ENCODE measurements around the gene IMMP2L.
A peak's percentile ranks its signal among the peaks of the same experiment; 100 is the strongest.

Gene IMMP2L

DNA sequence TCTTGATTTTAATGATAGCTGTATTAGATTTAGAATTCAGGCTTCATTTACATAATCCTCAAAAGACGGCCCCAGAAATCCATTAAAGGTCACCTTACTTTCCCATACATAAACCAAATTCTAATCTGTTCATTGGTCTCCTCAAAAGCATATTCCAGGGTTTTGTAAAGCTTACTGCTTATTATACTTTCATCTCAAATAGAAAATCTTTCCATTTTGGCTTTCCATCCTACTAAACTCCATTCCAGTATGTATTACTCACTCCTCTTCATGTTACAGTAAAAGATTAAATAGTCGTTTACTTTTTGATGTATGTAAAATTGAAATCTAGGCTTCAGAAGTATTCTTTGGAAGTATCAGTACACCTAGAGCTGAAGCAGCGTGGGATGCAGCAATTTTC is 614.9 kb downstream of the IMMP2L start:
- in situ Hi-C loops (cut with HindIII; ENCODE audit: low sequenced_read_pairs) = no loop called here
- no peak overlapping the region for H3K4me3 ChIP-seq (ENCODE audit: low read depth, low read length)
- TF ChIP-seq, protein P1, sequence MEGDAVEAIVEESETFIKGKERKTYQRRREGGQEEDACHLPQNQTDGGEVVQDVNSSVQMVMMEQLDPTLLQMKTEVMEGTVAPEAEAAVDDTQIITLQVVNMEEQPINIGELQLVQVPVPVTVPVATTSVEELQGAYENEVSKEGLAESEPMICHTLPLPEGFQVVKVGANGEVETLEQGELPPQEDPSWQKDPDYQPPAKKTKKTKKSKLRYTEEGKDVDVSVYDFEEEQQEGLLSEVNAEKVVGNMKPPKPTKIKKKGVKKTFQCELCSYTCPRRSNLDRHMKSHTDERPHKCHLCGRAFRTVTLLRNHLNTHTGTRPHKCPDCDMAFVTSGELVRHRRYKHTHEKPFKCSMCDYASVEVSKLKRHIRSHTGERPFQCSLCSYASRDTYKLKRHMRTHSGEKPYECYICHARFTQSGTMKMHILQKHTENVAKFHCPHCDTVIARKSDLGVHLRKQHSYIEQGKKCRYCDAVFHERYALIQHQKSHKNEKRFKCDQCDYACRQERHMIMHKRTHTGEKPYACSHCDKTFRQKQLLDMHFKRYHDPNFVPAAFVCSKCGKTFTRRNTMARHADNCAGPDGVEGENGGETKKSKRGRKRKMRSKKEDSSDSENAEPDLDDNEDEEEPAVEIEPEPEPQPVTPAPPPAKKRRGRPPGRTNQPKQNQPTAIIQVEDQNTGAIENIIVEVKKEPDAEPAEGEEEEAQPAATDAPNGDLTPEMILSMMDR (IDR thresholded peaks at IDR 0.05; ENCODE audit: low read depth, low read length) = no peak
- DNase-seq (ENCODE audit: low read depth, low spot score) = no peak

DNA sequence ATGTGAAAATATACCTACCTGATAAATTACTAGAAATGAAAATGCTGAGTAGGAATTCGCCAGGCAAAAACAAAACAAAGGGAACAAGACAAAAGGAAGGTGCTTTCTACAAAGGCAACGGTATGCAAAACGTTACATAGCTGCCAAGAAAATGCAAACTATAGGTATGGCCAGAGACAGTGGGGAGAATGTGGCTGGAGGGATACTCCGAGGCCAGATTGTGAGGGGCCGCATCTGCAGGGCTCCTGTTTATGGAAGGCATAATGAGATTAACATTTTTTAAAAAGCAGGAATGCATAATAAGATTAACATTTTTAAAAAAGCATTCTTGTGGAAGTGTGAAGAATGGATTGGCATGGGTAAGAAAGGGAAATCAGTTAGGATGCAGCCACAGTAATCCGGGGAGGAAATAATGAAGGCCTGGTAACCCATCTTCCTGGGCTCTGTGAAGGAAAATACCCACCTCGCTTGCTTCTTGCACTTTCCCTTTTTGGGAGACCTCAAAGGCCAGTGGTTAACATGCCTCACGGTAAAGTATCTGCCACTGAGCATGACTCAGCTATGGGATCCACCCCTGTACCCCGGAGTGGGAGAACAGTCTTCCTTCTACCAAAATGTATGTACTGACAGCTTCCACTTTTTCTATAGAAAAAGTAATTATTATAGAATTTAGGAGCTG is 617.2 kb downstream of the IMMP2L start:
- TF ChIP-seq, protein P1 (IDR thresholded peaks at IDR 0.05; ENCODE audit: low read depth, low read length) = no peak
- DNase-seq (ENCODE audit: low read depth, low spot score) = no peak
- no peak overlapping the region for H3K4me3 ChIP-seq (ENCODE audit: low read depth, low read length)
- in situ Hi-C loops (cut with HindIII; ENCODE audit: low sequenced_read_pairs) = no loop called here

DNA sequence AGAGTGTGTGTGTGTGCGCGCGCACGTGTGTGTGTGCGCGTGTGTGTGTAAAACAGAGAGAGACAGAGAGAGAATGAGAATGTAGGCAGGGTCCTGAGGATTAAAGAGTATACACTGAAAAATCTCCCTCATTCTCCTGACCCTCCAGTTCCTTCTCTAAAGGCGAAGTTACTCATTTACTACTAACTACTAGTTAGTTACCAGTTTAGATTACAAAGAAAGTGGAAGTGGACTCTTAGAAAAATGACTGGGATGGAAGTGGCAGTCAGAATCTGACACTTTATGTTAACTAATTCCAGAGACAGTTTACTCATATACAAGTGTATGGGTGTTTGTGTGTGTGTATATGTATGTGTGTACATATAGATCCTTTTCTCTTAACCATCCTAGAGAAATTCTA is 617.8 kb downstream of the IMMP2L start:
- TF ChIP-seq, protein P1 (IDR thresholded peaks at IDR 0.05; ENCODE audit: low read depth, low read length) = no peak
- in situ Hi-C loops (cut with HindIII; ENCODE audit: low sequenced_read_pairs) = no loop called here
- DNase-seq (ENCODE audit: low read depth, low spot score) = no peak
- H3K4me3 ChIP-seq (ENCODE audit: low read depth, low read length) = no peak overlapping the region

DNA sequence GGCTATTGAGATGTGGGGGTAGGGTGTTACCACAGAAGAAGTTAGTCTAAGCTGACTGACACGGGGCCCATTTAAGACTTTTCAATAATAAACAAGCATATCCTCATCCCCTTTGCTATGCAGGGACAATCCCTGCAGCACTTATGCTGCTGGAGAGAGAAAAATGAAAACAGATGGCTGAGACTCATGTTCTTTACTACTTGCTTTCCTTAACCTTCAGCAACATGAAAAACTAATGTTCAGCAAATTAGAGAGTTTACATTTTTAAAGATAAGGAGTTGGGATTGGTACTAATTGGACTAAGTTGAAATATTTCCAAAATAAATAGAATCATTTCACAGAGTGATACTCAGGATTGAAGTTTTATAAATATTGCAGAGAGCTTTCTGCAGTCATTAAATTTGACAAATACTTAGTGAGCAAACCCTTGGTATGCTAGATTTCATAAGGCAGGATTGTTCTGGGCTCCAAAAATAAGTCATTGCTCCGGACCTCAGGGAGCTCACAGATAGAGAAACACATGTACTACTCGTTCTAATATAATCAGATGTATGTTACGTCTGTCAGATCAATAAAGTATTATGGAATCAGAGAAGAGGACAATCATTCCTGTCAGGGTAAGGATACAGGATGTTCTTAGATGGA is 618.5 kb downstream of the IMMP2L start:
- peak; percentile 15 for DNase-seq (ENCODE audit: low read depth, low spot score)
- H3K4me3 ChIP-seq (ENCODE audit: low read depth, low read length) = no peak overlapping the region
- in situ Hi-C loops (cut with HindIII; ENCODE audit: low sequenced_read_pairs) = no loop called here
- TF ChIP-seq, protein P1 (IDR thresholded peaks at IDR 0.05; ENCODE audit: low read depth, low read length) = no peak

DNA sequence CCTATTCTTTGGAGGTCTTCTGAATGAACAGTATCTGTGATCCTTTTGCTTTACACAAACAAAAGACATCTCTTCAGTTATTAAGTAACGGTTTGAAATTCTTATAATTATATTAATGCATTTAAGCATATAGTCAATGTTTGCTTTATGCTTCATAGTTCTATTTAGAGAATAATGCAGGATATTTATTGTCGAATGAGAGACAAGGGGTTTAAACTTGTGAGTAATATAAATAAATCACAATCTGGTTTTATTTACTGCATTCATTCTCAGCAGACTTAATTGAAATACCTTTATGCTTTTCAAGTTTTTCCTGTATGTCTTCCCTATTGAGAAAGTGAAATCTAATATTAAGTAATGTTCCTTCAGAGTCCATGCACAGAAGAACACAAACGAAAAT is 620.9 kb downstream of the IMMP2L start:
- in situ Hi-C loops (cut with HindIII; ENCODE audit: low sequenced_read_pairs) = no loop called here
- no peak for DNase-seq (ENCODE audit: low read depth, low spot score)
- TF ChIP-seq, protein P1 (IDR thresholded peaks at IDR 0.05; ENCODE audit: low read depth, low read length) = no peak
- H3K4me3 ChIP-seq (ENCODE audit: low read depth, low read length) = no peak overlapping the region

DNA sequence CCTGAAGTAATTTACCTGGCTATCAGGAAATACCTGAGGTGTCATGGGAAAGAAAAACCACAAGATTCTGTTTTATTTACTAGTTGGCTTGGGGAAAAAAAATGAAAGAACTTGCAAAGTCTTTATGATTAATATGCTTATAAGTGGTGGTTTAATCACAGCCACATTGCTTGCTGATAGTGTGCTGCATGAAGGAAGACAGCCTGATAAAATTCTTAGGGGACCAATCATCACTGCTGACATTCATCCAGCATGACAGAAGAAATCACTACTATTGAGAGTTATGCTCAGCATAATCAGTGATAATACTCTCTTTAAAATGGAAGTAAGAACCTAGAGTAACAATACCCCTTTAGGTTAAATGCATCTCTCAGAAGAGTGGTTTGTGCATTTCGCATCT is 621.5 kb downstream of the IMMP2L start:
- no peak for DNase-seq (ENCODE audit: low read depth, low spot score)
- TF ChIP-seq, protein P1 (IDR thresholded peaks at IDR 0.05; ENCODE audit: low read depth, low read length) = no peak
- in situ Hi-C loops (cut with HindIII; ENCODE audit: low sequenced_read_pairs) = no loop called here
- H3K4me3 ChIP-seq (ENCODE audit: low read depth, low read length) = no peak overlapping the region
